ENCODE data around the gene CTNNA1. TPM values are rescaled to one million over a fixed set of nuclear protein-coding genes. Genes with fewer than 3 reads are reported as not detected.

Gene CTNNA1
- total RNA-seq, 4 donors from 2014 or later = 92.6 to 164 (median 114) TPM

DNA sequence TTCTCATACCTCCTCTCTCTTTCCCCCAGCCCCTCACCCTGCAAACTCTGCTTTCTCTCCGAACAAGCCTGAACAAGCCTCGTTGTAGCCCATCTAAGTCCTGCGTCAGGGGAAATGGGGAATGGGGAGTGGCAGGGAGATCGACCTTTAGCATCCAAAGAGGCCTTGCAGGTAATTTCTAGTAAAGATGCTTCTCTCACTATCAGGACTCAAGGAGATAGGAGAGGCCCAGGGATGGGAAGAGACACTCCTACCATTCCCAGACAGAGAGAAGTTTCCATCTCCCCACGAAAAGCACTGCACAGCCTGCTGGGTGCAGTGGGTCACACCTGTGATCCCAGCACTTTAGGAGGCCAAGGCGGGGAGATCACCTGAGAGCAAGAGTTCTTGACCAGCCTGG, 44.4 kb upstream of the CTNNA1 start:
- TF ChIP-seq, protein P1, sequence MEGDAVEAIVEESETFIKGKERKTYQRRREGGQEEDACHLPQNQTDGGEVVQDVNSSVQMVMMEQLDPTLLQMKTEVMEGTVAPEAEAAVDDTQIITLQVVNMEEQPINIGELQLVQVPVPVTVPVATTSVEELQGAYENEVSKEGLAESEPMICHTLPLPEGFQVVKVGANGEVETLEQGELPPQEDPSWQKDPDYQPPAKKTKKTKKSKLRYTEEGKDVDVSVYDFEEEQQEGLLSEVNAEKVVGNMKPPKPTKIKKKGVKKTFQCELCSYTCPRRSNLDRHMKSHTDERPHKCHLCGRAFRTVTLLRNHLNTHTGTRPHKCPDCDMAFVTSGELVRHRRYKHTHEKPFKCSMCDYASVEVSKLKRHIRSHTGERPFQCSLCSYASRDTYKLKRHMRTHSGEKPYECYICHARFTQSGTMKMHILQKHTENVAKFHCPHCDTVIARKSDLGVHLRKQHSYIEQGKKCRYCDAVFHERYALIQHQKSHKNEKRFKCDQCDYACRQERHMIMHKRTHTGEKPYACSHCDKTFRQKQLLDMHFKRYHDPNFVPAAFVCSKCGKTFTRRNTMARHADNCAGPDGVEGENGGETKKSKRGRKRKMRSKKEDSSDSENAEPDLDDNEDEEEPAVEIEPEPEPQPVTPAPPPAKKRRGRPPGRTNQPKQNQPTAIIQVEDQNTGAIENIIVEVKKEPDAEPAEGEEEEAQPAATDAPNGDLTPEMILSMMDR (IDR thresholded peaks at IDR 0.05 in 4 of 5, conservative IDR thresholded peaks at IDR 0.05 in 1 of 5) = no peak
- TF ChIP-seq POLR2A (IDR thresholded peaks at IDR 0.05) = no peak
- no peaks in the 10 kb centered on the region for H3K36me3 ChIP-seq
- ATAC-seq = no peak
- H3K4me1 ChIP-seq = no peaks in the 10 kb centered on the region
- no peak for DNase-seq
- in situ Hi-C loops (cut with MboI; ENCODE audit: low sequenced_read_pairs in 4 of 4) (no loop called here), intact Hi-C loops (cut with DNase I; ENCODE audit: low total_unique reads) (no loop called here)
- H3K9me3 ChIP-seq = no peaks in the 10 kb centered on the region
- H3K4me3 ChIP-seq = no peak overlapping the region
- no peaks in the 10 kb centered on the region for H3K27me3 ChIP-seq
- H3K27ac ChIP-seq = no peak overlapping the region

DNA sequence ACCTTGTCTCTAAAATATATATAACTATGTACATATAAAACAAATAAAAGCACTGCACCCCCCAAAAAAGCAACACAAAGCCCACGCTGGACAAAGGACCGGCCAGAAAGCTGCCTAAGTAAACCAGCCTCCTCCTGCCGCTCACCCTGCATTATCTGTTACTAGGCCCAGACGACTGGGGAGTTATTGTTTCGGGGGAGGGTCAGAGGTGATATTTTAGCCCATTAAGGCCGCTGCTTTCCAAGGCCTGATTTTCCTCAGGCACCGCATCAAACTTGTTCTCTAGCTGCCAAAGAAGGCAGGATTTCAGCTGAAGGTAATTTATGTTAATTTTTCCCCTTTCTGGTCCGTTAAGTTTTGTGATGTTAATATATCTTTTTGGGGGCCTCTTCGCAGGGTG, 44.0 kb upstream of the CTNNA1 start:
- no peaks in the 10 kb centered on the region for H3K36me3 ChIP-seq
- intact Hi-C loops (cut with DNase I; ENCODE audit: low total_unique reads) = no loop called here
- no peaks in the 10 kb centered on the region for H3K9me3 ChIP-seq
- in situ Hi-C loops (cut with MboI; ENCODE audit: low sequenced_read_pairs in 4 of 4) = no loop called here
- no peaks in the 10 kb centered on the region for H3K27me3 ChIP-seq
- ATAC-seq (no peak), DNase-seq (no peak)
- no peaks in the 10 kb centered on the region for H3K4me1 ChIP-seq
- no peak overlapping the region for H3K27ac ChIP-seq
- H3K4me3 ChIP-seq = no peak overlapping the region
- TF ChIP-seq, protein P1 (IDR thresholded peaks at IDR 0.05 in 4 of 5, conservative IDR thresholded peaks at IDR 0.05 in 1 of 5) = no peak
- TF ChIP-seq POLR2A (IDR thresholded peaks at IDR 0.05) = no peak

DNA sequence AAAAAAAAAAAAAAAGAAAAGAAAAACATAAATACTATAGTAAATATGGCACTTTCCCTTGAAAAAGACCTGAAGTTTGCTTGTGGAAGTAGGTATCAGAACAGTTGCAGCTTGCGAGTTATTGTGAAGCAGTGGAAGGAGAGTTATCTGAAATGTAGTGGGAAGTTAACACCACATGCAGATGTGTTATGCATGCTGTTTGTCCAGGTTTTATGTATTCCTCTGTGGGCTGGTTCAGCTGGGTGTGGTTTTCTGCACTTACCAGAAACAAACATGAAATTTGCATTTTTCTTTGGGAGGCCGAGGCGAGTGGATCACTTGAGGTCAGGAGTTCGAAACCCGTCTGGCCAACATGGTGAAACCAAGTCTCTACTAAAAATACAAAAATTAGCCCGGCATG, 42.1 kb upstream of the CTNNA1 start:
- no peaks in the 10 kb centered on the region for H3K9me3 ChIP-seq
- no peaks in the 10 kb centered on the region for H3K36me3 ChIP-seq
- no peak for DNase-seq
- intact Hi-C loops (cut with DNase I; ENCODE audit: low total_unique reads) (no loop called here), in situ Hi-C loops (cut with MboI; ENCODE audit: low sequenced_read_pairs in 4 of 4) (no loop called here)
- ATAC-seq = no peak
- no peak overlapping the region for H3K27ac ChIP-seq
- TF ChIP-seq POLR2A (IDR thresholded peaks at IDR 0.05) = no peak
- TF ChIP-seq, protein P1 (IDR thresholded peaks at IDR 0.05 in 4 of 5, conservative IDR thresholded peaks at IDR 0.05 in 1 of 5) = no peak
- H3K4me3 ChIP-seq = no peak overlapping the region
- no peaks in the 10 kb centered on the region for H3K27me3 ChIP-seq
- H3K4me1 ChIP-seq = peaks cover 0 to 1% of the 10 kb centered on the region in 2 donors

DNA sequence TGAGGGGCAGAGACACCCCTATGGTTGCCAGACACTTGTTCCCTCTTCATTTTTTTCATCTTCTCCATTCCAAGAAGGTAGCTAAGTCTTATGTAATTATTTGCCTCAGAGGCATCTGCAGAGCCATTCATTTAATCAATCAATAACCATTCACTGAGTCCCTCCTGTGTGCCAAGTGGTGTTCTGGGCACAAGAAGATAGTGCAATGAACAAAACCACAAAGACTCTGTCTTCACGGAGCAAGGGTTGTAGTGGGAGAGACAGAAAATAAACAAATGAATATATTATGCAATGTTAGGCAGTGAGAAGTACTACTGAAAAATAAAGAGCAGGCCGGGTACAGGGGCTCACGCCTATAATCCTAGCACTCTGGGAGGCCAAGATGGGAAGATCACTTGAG, 41.4 kb upstream of the CTNNA1 start:
- Histone ChIP-seq H3K9me3 (no peaks in the 10 kb centered on the region), H3K4me1 (peaks cover 0 to 7% of the 10 kb centered on the region in 2 donors), H3K27me3 (no peaks in the 10 kb centered on the region), H3K27ac (no peak overlapping the region), H3K36me3 (no peaks in the 10 kb centered on the region), H3K4me3 (no peak overlapping the region)
- ATAC-seq = no peak
- DNase-seq = no peak
- in situ Hi-C loops (cut with MboI; ENCODE audit: low sequenced_read_pairs in 4 of 4) (no loop called here), intact Hi-C loops (cut with DNase I; ENCODE audit: low total_unique reads) (no loop called here)
- TF ChIP-seq, protein P1 (IDR thresholded peaks at IDR 0.05 in 4 of 5, conservative IDR thresholded peaks at IDR 0.05 in 1 of 5) = no peak
- TF ChIP-seq POLR2A (IDR thresholded peaks at IDR 0.05) = no peak

DNA sequence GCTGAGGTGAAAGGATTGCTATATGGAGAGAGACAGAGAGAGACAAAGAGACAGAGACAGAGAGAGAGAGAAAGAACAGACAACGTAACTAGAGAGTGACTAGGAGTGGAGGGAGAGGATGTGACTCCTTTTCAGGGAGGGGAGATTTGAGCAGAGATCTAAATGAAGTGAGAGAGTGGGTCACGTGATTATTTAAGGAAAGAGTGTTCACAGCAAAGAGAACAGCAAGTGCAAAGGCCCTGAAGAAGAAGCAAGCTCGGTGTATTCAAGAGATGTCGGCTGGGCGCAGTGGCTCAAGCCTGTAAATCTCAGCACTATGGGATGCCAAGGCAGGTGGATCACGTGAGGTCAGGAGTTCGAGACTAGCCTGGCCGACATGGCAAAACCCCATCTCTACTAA, 40.9 kb upstream of the CTNNA1 start:
- in situ Hi-C loops (cut with MboI; ENCODE audit: low sequenced_read_pairs in 4 of 4) = no loop called here
- intact Hi-C loops (cut with DNase I; ENCODE audit: low total_unique reads) = no loop called here
- peaks cover 0 to 9% of the 10 kb centered on the region in 2 donors for H3K4me1 ChIP-seq
- ATAC-seq (no peak), DNase-seq (no peak)
- no peaks in the 10 kb centered on the region for H3K27me3 ChIP-seq
- TF ChIP-seq, protein P1 (IDR thresholded peaks at IDR 0.05 in 4 of 5, conservative IDR thresholded peaks at IDR 0.05 in 1 of 5) = no peak
- no peak for TF ChIP-seq POLR2A (IDR thresholded peaks at IDR 0.05)
- H3K4me3 ChIP-seq = no peak overlapping the region
- no peak overlapping the region for H3K27ac ChIP-seq
- no peaks in the 10 kb centered on the region for H3K9me3 ChIP-seq
- H3K36me3 ChIP-seq = no peaks in the 10 kb centered on the region
